Esophagus squamous epithelium (tissue), 5 donors: ENCODE measurements around the gene SEMA3F. TPM values are rescaled to one million over a fixed set of nuclear protein-coding genes. Genes with fewer than 3 reads are reported as not detected.

Source experiments
- DNase-seq: peaks from one replicate; lab custom pipeline; 2025; lab: John Stamatoyannopoulos, UW
- H3K27ac ChIP-seq, 4 donors: fragments of 200-600 bp; sonication (generic); one replicate each; pipeline ENCODE4 v1.5.1; 2016 to 2019; ENCODE audit warnings: mild to moderate bottlenecking in 1 of 4
- H3K27me3 ChIP-seq, 4 donors: fragments of 200-600 bp; sonication (generic); 1 replicate in 3 of 4; 2 replicates in 1 of 4; pipeline versions ENCODE4 v1.5.1 to v1.6.0; 2017 to 2021; ENCODE audit warnings: antibody characterized with exemption in 1 of 4
- H3K36me3 ChIP-seq, 3 donors: fragments of 200-600 bp; sonication (generic); one replicate each; pipeline ENCODE4 v1.5.1; 2016 to 2019
- H3K4me1 ChIP-seq, 3 donors: fragments of 200-600 bp; sonication (generic); one replicate each; pipeline ENCODE4 v1.5.1; 2017 to 2019
- H3K4me3 ChIP-seq, 4 donors: fragments of 200-600 bp; sonication (generic); 1 replicate in 3 of 4; 2 replicates in 1 of 4; pipeline ENCODE4 v1.5.1; 2016 to 2019; ENCODE audit warnings: mild to moderate bottlenecking in 2 of 4, moderate library complexity in 1 of 4
- H3K9me3 ChIP-seq, 3 donors: fragments of 200-600 bp; sonication (generic); one replicate each; pipeline ENCODE4 v1.5.1; 2016 to 2019
- POLR2A ChIP-seq, 4 donors: fragments of 450-650 bp; IDR thresholded peaks; one replicate each; pipeline ENCODE4 v1.6.1; 2017; ENCODE audit warnings: antibody characterized with exemption in 4 of 4, mild to moderate bottlenecking in 4 of 4, moderate library complexity in 3 of 4
- WGBS, 2 donors: methylation state at CpG; one replicate each; pipeline ENCODE4 v1.1.5; 2018; 5-methylcytosine and 5-hydroxymethylcytosine counted together
- intact Hi-C: fragments of 100-400 bp; cut with DNase I; formaldehyde crosslinking; loops from one replicate; pipeline ENCODE4 v1.15.0; 2022
- total RNA-seq, 4 donors: library from RNA; depleted of rRNA; stranded (reverse); fragments of >200 nt; gene quantifications; one replicate each; pipeline ENCODE4 v1.1.0, GENCODE V29; 2016
- TF ChIP-seq, protein P1 (sequence below), 6 experiments: fragments of 450-650 bp in 4 of 6; fragments of 200-600 bp in 2 of 6; sonication (generic) in 2 of 6; IDR thresholded peaks; one replicate each; pipeline ENCODE4 v1.5.1; 2016 to 2019; ENCODE audit warnings: antibody characterized with exemption in 6 of 6, mild to moderate bottlenecking in 4 of 6, moderate library complexity in 4 of 6
- donor health status: DM: yes; HTN: yes; CAD: no.

Gene SEMA3F
- 100 to 1,000 TPM in 3 of 4 donors, 10 to 100 TPM in 1; 56.8 to 146 (median 109) TPM for total RNA-seq

DNA sequence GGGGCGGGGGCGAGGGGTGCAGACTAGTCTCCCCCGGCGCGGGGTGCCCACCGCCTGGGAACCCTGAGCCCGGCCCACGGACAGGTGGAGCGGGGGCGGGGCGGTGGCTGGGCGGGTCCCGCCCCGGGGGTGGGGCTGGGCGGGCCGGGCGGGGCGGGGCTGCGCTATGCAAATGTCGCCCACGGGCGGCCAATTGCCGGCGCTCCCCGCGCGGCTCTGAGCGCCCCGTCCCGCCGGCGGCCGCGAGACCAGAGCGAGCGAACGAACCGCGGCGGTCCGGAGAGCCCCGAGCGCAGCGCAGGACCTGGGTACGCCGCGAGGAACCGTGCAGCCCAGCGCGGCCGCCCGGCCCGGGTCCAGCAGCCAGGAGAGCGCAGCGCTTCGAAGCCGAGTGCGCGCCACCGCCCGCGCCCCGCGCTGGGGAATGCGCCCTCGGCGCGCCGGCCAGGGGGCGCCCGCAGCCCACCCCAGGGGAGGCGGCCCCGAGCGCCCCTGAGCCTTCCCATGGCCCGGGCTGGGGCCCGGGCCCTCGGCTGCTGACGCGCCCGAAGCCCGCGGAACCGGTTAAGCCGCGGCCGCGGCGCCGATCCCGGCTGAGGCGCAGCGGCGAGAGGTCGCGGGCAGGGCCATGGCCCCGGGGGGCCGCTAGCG is at the start of gene SEMA3F:
Gene SEMA3F (plus strand): TSS at position 485 of the 651 bp plus-strand sequence. CDS start 4,299 bp downstream, outside the sequence.
- intact Hi-C loops: no loop called here
- Histone ChIP-seq H3K27ac (peak within 1 kb of the TSS; percentile 89 to 97 (median 94)), H3K4me3 (peak within 1 kb of the TSS; percentile 65 to 86 (median 77)), H3K4me1 (peaks cover 43 to 95% (median 72%) of the 10 kb centered on the region in 3 donors), H3K9me3 (no peaks in the 10 kb centered on the region), H3K27me3 (peaks cover 0 to 23% (median 0%) of the 10 kb centered on the region in 4 donors), H3K36me3 (peaks cover 0 to 10% (median 0%) of the 10 kb centered on the region in 3 donors)
- DNase-seq: no peak
- TF ChIP-seq, protein P1, sequence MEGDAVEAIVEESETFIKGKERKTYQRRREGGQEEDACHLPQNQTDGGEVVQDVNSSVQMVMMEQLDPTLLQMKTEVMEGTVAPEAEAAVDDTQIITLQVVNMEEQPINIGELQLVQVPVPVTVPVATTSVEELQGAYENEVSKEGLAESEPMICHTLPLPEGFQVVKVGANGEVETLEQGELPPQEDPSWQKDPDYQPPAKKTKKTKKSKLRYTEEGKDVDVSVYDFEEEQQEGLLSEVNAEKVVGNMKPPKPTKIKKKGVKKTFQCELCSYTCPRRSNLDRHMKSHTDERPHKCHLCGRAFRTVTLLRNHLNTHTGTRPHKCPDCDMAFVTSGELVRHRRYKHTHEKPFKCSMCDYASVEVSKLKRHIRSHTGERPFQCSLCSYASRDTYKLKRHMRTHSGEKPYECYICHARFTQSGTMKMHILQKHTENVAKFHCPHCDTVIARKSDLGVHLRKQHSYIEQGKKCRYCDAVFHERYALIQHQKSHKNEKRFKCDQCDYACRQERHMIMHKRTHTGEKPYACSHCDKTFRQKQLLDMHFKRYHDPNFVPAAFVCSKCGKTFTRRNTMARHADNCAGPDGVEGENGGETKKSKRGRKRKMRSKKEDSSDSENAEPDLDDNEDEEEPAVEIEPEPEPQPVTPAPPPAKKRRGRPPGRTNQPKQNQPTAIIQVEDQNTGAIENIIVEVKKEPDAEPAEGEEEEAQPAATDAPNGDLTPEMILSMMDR (IDR thresholded peaks at IDR 0.05): peak in 3 of 6 experiments; percentile 13 to 28 (median 25)
- TF ChIP-seq POLR2A (IDR thresholded peaks at IDR 0.05): peak in 3 of 4 donors; percentile 73 to 89 (median 77)
- no CpG with 5 or more reads among the region's 98 CpGs for WGBS, 2 donors

DNA sequence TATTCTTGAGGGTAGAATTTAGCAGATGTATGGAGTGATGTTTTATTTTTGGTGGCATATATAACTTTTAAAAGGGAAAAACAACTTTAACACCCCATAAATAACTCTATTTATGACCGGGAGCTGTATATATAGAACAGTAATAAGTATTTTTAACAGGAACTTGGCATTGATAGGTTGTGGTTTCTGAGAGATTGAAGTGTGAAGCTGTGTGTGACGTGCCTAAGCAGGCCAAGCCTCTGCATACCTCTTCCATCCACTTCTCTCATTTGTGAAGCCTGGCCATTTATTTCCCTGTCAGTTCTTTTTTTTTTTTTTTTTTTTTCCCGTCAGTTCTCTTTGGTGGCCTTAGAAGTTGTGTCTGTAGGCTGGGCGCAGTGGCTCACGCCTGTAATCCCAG is 43.4 kb upstream of the SEMA3F start:
- intact Hi-C loops: no loop called here
- 45 to 58% methylated on average over 3 of the region's 5 CpGs for WGBS, 2 donors
- H3K9me3 ChIP-seq: no peaks in the 10 kb centered on the region

DNA sequence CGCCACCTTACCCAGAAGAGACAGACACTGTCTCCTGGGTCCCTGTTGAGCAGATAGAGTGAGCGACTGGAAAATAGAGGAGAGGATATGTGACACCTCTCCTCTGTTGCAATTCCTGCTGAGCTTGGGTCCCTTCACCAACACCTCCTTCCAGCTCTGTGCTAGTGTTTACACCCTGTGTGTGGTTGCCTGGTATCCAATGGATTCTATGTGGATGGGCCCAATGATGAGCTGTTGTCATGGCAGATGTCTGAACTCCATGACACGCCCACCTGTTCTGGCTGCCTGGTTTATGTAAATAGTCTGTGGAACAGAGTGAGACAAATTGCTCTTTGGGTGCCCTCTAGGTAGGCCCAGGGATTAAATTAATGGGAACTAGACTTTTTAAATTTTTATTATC is 42.7 kb upstream of the SEMA3F start:
- intact Hi-C loops: no loop called here
- H3K27ac ChIP-seq: no peak overlapping the region
- 78 to 95% methylated on average over 3 of the region's 3 CpGs for WGBS, 2 donors

More for the DNA sequence above, 43.4 kb upstream of the SEMA3F start:
- H3K4me1 ChIP-seq: no peaks in the 10 kb centered on the region
- no peak overlapping the region for H3K4me3 ChIP-seq
- H3K27me3 ChIP-seq: no peaks in the 10 kb centered on the region
- TF ChIP-seq, protein P1 (IDR thresholded peaks at IDR 0.05): no peak
- no peak for TF ChIP-seq POLR2A (IDR thresholded peaks at IDR 0.05)
- no peak overlapping the region for H3K27ac ChIP-seq
- peaks cover 71 to 100% (median 95%) of the 10 kb centered on the region in 3 donors for H3K36me3 ChIP-seq
- no peak for DNase-seq

DNA sequence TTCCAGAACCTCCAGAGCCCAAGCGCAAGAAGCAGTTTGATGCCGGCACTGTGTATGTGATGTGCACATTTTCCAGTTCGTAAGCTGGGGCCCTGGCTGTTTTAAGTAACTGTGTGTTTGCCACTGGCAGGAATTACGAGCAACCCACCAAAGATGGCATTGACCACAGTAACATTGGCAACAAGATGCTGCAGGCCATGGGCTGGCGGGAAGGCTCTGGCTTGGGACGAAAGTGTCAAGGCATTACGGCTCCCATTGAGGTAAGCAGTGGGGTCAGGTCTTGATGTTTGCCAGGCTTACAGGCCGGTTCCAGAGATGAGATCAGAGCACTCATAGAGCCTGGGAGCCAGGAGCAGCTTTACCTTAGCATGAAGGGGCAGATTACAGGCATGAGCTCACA is 38.0 kb upstream of the SEMA3F start:
- H3K4me3 ChIP-seq: no peak overlapping the region
- H3K4me1 ChIP-seq: peaks cover 4 to 9% (median 5%) of the 10 kb centered on the region in 3 donors
- no peak overlapping the region for H3K27ac ChIP-seq
- no peak for DNase-seq
- intact Hi-C loops: no loop called here
- H3K9me3 ChIP-seq: no peaks in the 10 kb centered on the region
- H3K27me3 ChIP-seq: no peaks in the 10 kb centered on the region
- 90 to 92% methylated on average over 5 to 7 of the region's 8 CpGs for WGBS, 2 donors
- TF ChIP-seq, protein P1 (IDR thresholded peaks at IDR 0.05): no peak
- no peak for TF ChIP-seq POLR2A (IDR thresholded peaks at IDR 0.05)
- H3K36me3 ChIP-seq: peaks cover 60 to 90% (median 78%) of the 10 kb centered on the region in 3 donors

More for the DNA sequence above, 42.7 kb upstream of the SEMA3F start:
- no peaks in the 10 kb centered on the region for H3K27me3 ChIP-seq
- H3K36me3 ChIP-seq: peaks cover 71 to 100% (median 94%) of the 10 kb centered on the region in 3 donors
- TF ChIP-seq POLR2A (IDR thresholded peaks at IDR 0.05): no peak
- TF ChIP-seq, protein P1 (IDR thresholded peaks at IDR 0.05): no peak
- no peaks in the 10 kb centered on the region for H3K9me3 ChIP-seq
- H3K4me1 ChIP-seq: no peaks in the 10 kb centered on the region
- H3K4me3 ChIP-seq: no peak overlapping the region
- DNase-seq: no peak

DNA sequence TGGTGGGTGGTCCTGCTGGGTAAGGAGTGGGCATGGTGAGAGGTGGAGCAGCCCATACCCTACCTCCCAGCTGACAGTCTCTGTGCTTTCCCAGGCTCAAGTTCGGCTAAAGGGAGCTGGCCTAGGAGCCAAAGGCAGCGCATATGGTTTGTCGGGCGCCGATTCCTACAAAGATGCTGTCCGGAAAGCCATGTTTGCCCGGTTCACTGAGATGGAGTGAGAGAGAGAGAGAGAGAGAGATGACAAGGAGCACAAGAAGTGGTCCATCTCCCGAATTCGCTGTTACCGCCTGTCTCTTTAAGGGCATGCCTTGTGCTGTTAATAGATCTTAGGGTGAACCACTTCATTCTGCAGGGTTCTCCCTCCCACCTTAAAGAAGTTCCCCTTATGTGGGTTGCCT is 36.9 kb upstream of the SEMA3F start:
- TF ChIP-seq POLR2A (IDR thresholded peaks at IDR 0.05): no peak
- TF ChIP-seq, protein P1 (IDR thresholded peaks at IDR 0.05): no peak
- no peak for DNase-seq
- H3K36me3 ChIP-seq: peaks cover 60 to 79% (median 67%) of the 10 kb centered on the region in 3 donors
- H3K4me3 ChIP-seq: no peak overlapping the region
- H3K27me3 ChIP-seq: no peaks in the 10 kb centered on the region
- no peak overlapping the region for H3K27ac ChIP-seq
- 84 to 93% methylated on average over 4 to 9 of the region's 10 CpGs for WGBS, 2 donors
- no peaks in the 10 kb centered on the region for H3K9me3 ChIP-seq
- intact Hi-C loops: no loop called here
- H3K4me1 ChIP-seq: peaks cover 13 to 20% (median 16%) of the 10 kb centered on the region in 3 donors
